SK-N-SH treated with all-trans-retinoic acid at 6 μM for 48 hours (cell line): ENCODE results near the gene DRD2.

ENCODE experiments used
- ATAC-seq: fragments of 200-7000 bp; cut with Tn5 transposase; 3 replicates; pipeline ENCODE4 v1.9.1; 2020; ENCODE audit warnings: mild to moderate bottlenecking, moderate library complexity
- ARNTL ChIP-seq: fragments of 450-650 bp; formaldehyde crosslinking; IDR thresholded peaks from 2 replicates; pipeline ENCODE4 v1.5.0; 2020; ENCODE audit warnings: low read depth, mild to moderate bottlenecking, moderate library complexity, borderline replicate concordance
- BACH2 ChIP-seq: fragments of 250-450 bp; sonication (Bioruptor Pico); IDR thresholded peaks from 2 replicates; pipeline ENCODE4 v1.9.0; 2021; ENCODE audit warnings: mild to moderate bottlenecking, borderline replicate concordance
- CREB5 ChIP-seq: fragments of 250-450 bp; sonication (Bioruptor Pico); IDR thresholded peaks from 2 replicates; pipeline ENCODE4 v1.5.1; 2020; ENCODE audit warnings: low read depth, mild to moderate bottlenecking, moderate library complexity
- CSDC2 ChIP-seq: fragments of 250-450 bp; sonication (Bioruptor Pico); IDR thresholded peaks from 2 replicates; pipeline ENCODE4 v1.5.0; 2020; ENCODE audit warnings: mild to moderate bottlenecking, moderate library complexity
- CSRNP3 ChIP-seq: fragments of 250-450 bp; sonication (Bioruptor Pico); IDR thresholded peaks from 2 replicates; pipeline ENCODE4 v1.5.1; 2021; ENCODE audit warnings: mild to moderate bottlenecking, moderate library complexity
- ESRRG ChIP-seq: fragments of 250-450 bp; sonication (Bioruptor Pico); IDR thresholded peaks from 2 replicates; pipeline ENCODE4 v1.6.1; 2021; ENCODE audit warnings: mild to moderate bottlenecking
- GLIS3 ChIP-seq: fragments of 250-450 bp; sonication (Bioruptor Pico); IDR thresholded peaks from 2 replicates; pipeline ENCODE4 v1.5.0; 2020; ENCODE audit warnings: mild to moderate bottlenecking, moderate library complexity
- ISL1 ChIP-seq: fragments of 250-450 bp; sonication (Bioruptor Pico); IDR thresholded peaks from 2 replicates; pipeline ENCODE4 v2.1.2; 2022; ENCODE audit warnings: mild to moderate bottlenecking, moderate library complexity
- OSR1 ChIP-seq: fragments of 250-450 bp; sonication (Bioruptor Pico); IDR thresholded peaks from 2 replicates; pipeline ENCODE4 v1.8.0; 2022; ENCODE audit warnings: moderate library complexity, mild to moderate bottlenecking, inconsistent platforms
- PATZ1 ChIP-seq: fragments of 250-450 bp; sonication (Bioruptor Pico); IDR thresholded peaks from 2 replicates; pipeline ENCODE4 v1.8.0; 2020; ENCODE audit warnings: mild to moderate bottlenecking, moderate library complexity, borderline replicate concordance
- POU6F1 ChIP-seq: fragments of 250-450 bp; sonication (Bioruptor Pico); IDR thresholded peaks from 2 replicates; pipeline ENCODE4 v1.8.0; 2021; ENCODE audit warnings: low read depth, mild to moderate bottlenecking, moderate library complexity, borderline replicate concordance
- PPARA ChIP-seq: fragments of 250-450 bp; sonication (Bioruptor Pico); IDR thresholded peaks from 2 replicates; pipeline ENCODE4 v1.5.0; 2020; ENCODE audit warnings: mild to moderate bottlenecking, borderline replicate concordance
- SNAI2 ChIP-seq: fragments of 250-450 bp; sonication (Bioruptor Pico); IDR thresholded peaks from 2 replicates; pipeline ENCODE4 v1.5.0; 2020; ENCODE audit warnings: mild to moderate bottlenecking, moderate library complexity
- TCF4 ChIP-seq: fragments of 250-450 bp; sonication (Bioruptor Pico); IDR thresholded peaks from 2 replicates; pipeline ENCODE4 v1.8.0; 2021; ENCODE audit warnings: mild to moderate bottlenecking, moderate library complexity, borderline replicate concordance
- TOX ChIP-seq: fragments of 250-450 bp; sonication (Bioruptor Pico); IDR thresholded peaks from 2 replicates; pipeline ENCODE4 v1.8.0; 2021; ENCODE audit warnings: mild to moderate bottlenecking, moderate library complexity, borderline replicate concordance
- TSHZ2 ChIP-seq: fragments of 250-450 bp; sonication (Bioruptor Pico); IDR thresholded peaks from 2 replicates; pipeline ENCODE4 v1.5.0; 2020; ENCODE audit warnings: mild to moderate bottlenecking, moderate library complexity
- ZC3H10 ChIP-seq: fragments of 250-450 bp; sonication (Bioruptor Pico); IDR thresholded peaks from 2 replicates; pipeline ENCODE4 v1.5.1; 2021; ENCODE audit warnings: mild to moderate bottlenecking, moderate library complexity
- ZFP3 ChIP-seq: fragments of 250-450 bp; sonication (Bioruptor Pico); IDR thresholded peaks from 2 replicates; pipeline ENCODE4 v1.5.0; 2020; ENCODE audit warnings: mild to moderate bottlenecking, moderate library complexity
- ZFP30 ChIP-seq: fragments of 450-650 bp; formaldehyde crosslinking; IDR thresholded peaks from 2 replicates; pipeline ENCODE4 v1.5.0; 2022; ENCODE audit warnings: mild to moderate bottlenecking, moderate library complexity
- ZNF565 ChIP-seq: fragments of 450-650 bp; formaldehyde crosslinking; conservative IDR thresholded peaks from 2 replicates; pipeline ENCODE4 v1.5.0; 2020; ENCODE audit warnings: low read depth, mild to moderate bottlenecking, moderate library complexity
- ZNF70 ChIP-seq: fragments of 450-650 bp; formaldehyde crosslinking; IDR thresholded peaks from 2 replicates; pipeline ENCODE4 v1.5.0; 2020; ENCODE audit warnings: mild to moderate bottlenecking, moderate library complexity
- ZNF8 ChIP-seq: fragments of 450-650 bp; formaldehyde crosslinking; IDR thresholded peaks from 2 replicates; pipeline ENCODE4 v1.5.0; 2020; ENCODE audit warnings: mild to moderate bottlenecking, moderate library complexity

The DRD2 gene

GRCh38 chr11:113472471-113472870, 2.7 kb downstream of the DRD2 start:
- no peak for TF ChIP-seq ZFP3 (CRISPR knock-in tag)
- TF ChIP-seq PATZ1: no peak
- TF ChIP-seq ZNF70 (CRISPR knock-in tag): no peak
- TF ChIP-seq TOX (CRISPR knock-in tag): no peak
- TF ChIP-seq CSDC2 (CRISPR knock-in tag): no peak
- TF ChIP-seq BACH2 (CRISPR knock-in tag): no peak
- TF ChIP-seq CREB5 (CRISPR knock-in tag): no peak
- no peak for TF ChIP-seq ESRRG (CRISPR knock-in tag)
- TF ChIP-seq POU6F1 (CRISPR knock-in tag): no peak
- TF ChIP-seq PPARA (CRISPR knock-in tag): no peak
- TF ChIP-seq GLIS3 (CRISPR knock-in tag): no peak
- no peak for TF ChIP-seq TCF4
- no peak for TF ChIP-seq ZNF8 (CRISPR knock-in tag)
- TF ChIP-seq ZC3H10 (CRISPR knock-in tag): no peak
- TF ChIP-seq SNAI2 (CRISPR knock-in tag): no peak
- no peak for ATAC-seq

- TF ChIP-seq ISL1: no peak
- no peak for TF ChIP-seq BACH2 (CRISPR knock-in tag)
- no peak for TF ChIP-seq OSR1 (CRISPR knock-in tag)
- TF ChIP-seq ZNF565 (CRISPR knock-in tag): no peak
- TF ChIP-seq PPARA (CRISPR knock-in tag): no peak
- TF ChIP-seq TSHZ2 (CRISPR knock-in tag): no peak
- TF ChIP-seq ZNF70 (CRISPR knock-in tag): no peak
- no peak for TF ChIP-seq ARNTL
- TF ChIP-seq ESRRG (CRISPR knock-in tag): no peak
- TF ChIP-seq GLIS3 (CRISPR knock-in tag): no peak
- TF ChIP-seq ZFP30: no peak
- TF ChIP-seq ZFP3 (CRISPR knock-in tag): no peak
- TF ChIP-seq SNAI2 (CRISPR knock-in tag): no peak
- ATAC-seq: no peak
These were observed 5.0 kb downstream of the DRD2 start for GRCh38 chr11:113470233-113470632.

GRCh38 chr11:113468726-113469345, 6.4 kb downstream of the DRD2 start:
- TF ChIP-seq TCF4 (no peak), ZNF565 (CRISPR knock-in tag) (no peak), CREB5 (CRISPR knock-in tag) (no peak), CSDC2 (CRISPR knock-in tag) (no peak), TOX (CRISPR knock-in tag) (no peak), CSRNP3 (CRISPR knock-in tag) (no peak), ARNTL (no peak), OSR1 (CRISPR knock-in tag) (no peak), SNAI2 (CRISPR knock-in tag) (no peak), PPARA (CRISPR knock-in tag) (no peak), ZNF70 (CRISPR knock-in tag) (no peak), ZFP30 (no peak), POU6F1 (CRISPR knock-in tag) (no peak), ZC3H10 (CRISPR knock-in tag) (no peak), ZFP3 (CRISPR knock-in tag) (no peak), GLIS3 (CRISPR knock-in tag) (no peak)
- no peak for ATAC-seq
